ENCODE data around the gene TAF11L4.
"Not testable (repeated sequence)": the region's sequence is repeated elsewhere in the genome, so short reads cannot be mapped to it uniquely, and the experiment has no call there.

The TAF11L4 gene

DNA sequence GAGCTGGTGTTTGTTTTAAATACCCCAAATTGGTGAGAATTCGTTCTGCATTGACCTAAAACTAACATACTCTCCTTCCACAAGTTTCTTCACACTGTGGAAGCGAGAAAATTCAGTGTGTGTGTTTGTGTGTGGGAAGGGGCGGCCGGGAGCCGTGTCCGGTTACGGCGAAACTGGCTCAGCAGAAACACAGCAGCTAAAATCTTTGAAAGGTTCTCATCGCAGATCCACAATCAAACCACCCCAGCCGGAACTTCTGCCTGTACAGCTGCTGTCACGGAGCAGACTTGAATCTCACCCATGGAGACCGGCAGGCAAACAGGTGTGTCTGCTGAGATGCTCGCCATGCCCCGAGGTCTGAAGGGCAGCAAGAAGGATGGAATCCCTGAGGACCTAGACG lies at the start of gene TAF11L4:
TAF11L4 (plus strand) TSS at position 301 of the 400 bp plus-strand sequence.
- DNase-seq, result not testable (repeated sequence)

DNA sequence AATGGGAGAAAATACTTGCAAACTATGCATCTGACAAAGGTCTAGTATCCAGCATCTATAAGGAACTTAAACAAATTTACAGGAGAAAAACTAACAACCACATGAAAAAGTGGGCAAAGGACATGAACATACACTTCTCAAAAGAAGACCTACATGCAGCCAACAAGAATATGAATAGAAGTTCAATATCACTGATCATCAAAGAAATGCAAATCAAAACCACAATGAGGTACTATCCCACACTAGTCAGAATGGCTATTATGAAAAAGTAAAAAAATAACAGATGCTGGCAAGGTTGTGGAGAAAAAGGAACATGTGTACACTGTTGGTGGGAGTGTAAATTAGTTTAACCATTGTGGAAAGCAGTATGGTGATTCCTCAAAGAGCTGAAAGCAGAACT lies 46.5 kb upstream of the TAF11L4 start:
- DNase-seq, result not testable (repeated sequence)

DNA sequence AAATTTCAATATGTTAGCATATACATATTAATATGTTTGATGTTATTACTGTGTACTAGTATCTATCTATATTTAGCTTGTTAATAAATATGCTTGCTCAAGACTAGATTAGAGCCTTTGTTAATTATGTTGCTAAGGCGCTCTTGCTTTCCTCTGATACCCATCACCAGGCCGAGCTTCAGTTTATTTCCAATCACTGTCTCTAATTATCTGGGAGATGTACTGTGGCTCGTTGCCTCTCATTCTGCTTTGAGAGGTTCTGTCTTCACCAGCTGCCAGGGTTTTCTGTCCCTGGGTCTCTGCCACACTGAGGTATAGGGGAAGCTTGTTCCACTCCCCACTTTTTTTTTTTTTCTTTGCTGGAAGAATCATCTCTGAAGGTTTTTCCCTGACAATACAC lies 44.6 kb upstream of the TAF11L4 start:
- DNase-seq, result no peak

DNA sequence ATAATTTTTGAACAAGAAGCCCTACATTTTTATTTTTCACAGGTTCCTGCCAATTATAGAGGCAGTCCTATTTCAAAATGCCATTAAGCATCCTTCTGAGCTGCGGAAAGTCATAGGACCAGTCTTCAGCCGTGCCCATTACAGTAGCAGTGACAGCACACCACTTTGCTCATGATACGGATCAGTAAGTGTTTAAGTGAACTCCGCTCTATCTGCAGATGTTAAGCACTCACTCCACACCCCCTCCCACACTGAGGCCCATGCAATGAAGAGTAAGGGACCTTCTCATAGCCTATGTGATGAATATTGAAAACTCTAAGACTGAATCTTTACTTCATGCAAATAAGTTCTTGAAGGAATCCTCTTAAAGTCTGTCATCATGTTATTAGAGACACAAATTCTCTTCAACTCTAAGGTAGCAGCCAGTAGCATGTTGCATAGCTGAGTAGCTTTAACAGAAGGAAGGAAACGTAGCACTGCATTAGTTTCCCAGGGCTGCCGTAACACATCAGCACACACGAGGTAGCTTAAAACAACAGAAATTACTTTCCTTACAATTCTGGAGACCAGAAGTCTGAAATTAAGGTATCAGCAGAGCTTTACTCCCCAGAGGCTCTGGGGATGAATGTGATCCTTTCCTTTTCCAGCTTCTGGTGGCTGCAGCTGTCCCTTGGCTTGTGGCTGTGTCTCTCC lies 43.9 kb upstream of the TAF11L4 start:
- DNase-seq, result no peak

DNA sequence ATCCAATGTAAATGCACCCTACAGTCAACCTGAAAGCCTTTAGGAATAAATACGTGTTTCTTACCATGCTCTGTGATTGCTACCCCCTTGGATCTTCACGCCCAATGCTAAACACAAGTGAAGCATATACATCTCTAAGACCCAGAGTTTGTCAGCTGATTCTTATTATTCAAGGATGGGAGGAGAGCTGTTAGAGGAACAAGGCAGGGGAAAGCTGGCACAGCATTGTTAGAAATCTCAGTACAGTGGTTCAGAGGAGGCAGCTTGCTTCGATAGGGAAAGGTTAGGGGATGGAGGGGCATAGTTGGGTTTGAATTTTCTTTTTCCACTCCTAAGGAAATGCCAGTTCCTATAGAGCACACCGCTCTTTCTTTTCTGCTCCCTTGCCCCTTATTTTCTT lies 40.2 kb upstream of the TAF11L4 start:
- DNase-seq, result no peak

DNA sequence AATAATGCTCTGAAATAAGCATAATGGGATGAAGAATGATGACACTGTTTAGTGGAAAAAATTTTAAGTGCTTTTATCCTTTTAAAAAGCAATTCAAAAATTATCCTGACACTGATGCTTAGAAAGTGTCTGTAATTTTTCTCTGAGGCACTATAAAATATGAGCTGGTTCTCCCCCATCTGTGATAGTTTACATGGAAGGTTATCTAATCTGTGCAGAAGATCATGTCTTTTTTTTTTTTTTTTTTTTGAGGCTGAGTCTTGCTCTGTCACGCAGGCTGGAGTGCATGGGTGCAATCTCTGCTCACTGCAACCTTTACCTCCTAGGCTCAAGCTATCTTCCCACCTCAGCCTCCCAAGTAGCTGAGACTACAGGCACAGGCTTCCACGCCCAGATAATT lies 38.8 kb upstream of the TAF11L4 start:
- no peak for DNase-seq

DNA sequence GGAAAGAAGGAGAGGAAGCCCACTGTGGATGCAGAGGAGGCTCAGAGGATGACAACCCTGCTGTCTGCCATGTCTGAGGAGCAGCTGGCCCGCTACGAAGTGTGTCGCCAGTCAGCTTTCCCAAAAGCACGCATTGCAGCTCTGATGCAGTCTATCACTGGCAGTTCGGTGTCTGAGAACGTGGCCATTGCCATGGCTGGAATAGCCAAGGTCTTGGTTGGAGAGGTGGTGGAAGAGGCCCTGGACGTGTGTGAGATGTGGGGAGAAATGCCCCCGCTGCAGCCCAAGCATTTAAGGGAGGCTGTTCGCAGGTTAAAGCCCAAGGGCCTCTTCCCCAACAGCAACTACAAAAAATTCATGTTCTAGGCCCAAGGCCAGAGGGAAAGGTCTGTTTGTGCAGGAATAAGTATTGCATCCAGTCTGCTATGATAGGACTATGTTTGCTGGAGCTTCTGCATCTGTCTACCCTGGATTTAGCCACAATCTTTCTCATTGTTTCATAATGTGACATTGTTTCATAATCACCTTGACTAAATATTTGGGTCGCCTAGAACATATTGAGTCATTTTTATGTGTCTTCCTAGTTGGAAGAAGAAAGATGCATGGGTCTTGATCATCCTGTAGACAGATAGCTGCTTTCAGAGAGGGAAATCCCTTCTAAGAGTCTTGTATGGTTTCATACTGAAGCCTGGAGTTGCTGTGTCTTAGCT lies 35.0 kb upstream of the TAF11L4 start:
- DNase-seq, result not testable (repeated sequence)

DNA sequence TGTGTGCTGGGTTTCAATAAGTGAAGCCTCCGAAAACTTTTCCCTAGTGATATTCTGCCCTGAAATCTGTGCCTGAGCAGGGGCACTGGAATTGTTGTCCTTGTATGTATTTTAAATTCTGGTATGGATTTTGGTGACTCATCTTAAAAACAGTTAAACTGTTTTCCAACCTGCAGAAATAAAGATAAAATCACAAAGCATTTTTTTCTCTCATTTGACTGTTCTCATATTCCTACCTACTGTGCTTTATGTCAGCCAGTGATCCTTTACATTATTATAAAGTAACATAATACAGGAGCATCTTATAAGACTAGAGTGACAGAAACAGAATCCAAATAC lies 34.5 kb upstream of the TAF11L4 start:
- no peak for DNase-seq

DNA sequence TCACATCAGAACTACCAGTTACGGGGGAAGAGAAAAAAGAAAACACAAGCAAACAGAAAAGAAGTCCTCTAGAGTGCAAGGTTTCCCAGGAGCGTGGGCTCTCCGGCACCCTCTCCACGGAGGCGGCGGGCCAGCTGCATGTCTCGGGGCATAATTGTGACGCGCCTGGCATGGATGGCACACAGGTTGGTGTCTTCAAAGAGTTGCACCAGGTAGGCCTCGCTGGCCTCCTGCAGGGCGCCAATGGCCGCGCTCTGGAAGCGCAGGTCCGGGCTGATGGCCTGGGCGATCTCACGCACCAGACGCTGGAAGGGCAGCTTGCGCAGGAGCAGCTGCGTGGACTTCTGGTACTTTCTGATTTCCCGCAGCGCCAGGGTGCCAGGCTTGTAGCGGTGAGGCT lies 30.3 kb upstream of the TAF11L4 start:
- DNase-seq, result not testable (repeated sequence)

DNA sequence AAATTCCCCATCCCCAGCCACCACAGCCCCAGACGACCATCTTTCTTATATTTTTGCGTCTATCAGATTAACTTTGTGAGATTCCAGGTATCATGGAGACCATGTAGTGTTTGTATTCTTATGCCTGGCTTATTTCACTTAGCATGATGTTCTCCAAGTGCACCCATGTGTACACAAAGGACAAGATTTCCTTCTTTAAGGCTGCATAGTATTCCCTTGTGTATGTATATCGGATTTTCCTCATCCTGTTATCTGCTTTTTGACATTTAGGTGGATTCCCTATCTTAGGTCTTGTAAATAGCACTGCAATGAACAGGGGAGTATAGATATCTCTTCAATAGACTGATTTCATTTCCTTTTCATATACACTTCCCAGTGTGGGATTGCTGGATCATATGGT lies 28.8 kb upstream of the TAF11L4 start:
- DNase-seq, result no peak

DNA sequence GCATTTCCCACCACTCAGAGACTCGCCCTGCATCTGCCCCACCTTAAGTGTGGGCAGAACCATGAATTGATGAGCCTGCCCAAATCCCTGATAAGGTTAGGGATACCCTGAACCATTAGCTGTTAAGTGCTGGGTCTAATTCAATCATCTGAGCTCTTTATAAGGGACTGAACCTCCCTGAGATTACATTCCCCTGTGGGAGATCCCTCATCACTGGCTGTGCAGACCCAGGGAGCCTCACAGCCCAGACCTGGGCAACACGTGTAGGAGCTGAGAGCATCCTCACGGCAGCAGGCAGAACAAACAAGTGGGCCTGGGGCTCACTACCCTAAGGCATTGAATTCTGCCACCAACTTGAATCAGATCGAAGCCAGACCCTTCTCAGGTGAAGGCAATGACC lies 24.2 kb upstream of the TAF11L4 start:
- no peak for DNase-seq

DNA sequence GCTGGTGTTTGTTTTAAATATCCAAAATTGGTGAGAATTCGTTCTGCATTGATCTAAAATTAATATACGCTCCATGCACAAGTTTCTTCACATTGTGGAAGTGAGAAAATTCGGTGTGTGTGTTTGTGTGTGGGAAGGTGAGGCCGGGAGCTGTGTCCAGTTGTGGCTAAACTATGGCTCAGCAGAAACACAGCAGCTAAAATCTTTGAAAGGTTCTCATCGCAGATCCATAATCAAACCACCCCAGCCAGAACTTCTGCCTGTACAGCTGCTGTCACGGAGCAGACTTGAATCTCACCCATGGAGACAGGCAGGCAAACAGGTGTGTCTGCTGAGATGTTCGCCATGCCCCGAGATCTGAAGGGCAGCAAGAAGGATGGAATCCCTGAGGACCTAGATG lies 23.7 kb upstream of the TAF11L4 start, which contains the start of gene TAF11L2:
TAF11L2 (plus strand) TSS at position 301 of the 400 bp plus-strand sequence.
- not testable (repeated sequence) for DNase-seq

DNA sequence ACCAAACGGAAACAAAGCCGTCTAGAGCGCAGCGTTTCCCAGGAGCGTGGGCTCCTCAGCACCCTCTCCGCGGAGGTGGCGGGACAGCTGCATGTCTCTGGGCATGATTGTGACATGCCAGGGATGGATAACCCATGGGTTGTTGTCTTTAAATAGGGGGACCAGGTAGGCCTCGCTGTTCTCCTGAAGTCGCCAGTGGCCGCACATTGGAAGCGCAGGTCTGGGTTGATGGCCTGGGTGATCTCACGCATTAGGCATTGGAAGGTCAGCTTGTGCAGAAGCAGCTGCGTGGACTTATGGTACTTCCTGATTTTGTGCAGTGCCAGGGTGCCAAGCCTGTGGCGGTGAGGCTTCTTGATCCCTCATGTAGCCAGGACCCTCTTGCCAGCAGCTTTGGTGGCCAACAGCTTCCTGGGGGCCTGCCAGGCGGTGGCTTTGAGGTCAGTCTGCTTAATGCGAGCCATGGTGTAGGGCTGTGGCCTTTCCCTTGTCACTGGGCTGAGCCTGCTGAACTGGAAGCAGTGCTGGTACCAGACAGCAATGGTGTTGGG lies 9.8 kb upstream of the TAF11L4 start:
- DNase-seq, result no peak

DNA sequence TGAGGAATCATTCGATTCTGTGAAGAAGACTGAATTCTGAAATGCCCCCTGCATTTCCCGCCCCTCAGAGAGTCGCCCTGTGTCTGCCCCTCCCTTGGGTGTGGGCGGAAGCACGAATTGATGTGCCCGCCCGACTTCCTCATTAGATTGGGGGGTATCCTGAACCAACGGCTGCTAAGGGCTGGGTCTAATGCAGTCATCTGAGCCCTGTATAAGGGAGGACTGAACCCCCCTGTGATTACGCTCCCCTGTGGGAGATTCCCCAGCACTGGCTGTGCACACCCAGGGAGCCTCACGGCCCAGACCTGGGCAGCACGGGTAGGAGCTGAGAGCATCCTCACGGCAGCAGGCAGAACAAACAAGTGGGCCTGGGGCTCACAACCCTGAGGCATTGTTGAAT lies 4.1 kb upstream of the TAF11L4 start:
- DNase-seq, result not testable (repeated sequence)

DNA sequence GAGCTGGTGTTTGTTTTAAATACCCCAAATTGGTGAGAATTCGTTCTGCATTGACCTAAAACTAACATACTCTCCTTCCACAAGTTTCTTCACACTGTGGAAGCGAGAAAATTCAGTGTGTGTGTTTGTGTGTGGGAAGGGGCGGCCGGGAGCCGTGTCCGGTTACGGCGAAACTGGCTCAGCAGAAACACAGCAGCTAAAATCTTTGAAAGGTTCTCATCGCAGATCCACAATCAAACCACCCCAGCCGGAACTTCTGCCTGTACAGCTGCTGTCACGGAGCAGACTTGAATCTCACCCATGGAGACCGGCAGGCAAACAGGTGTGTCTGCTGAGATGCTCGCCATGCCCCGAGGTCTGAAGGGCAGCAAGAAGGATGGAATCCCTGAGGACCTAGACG lies 3.5 kb upstream of the TAF11L4 start, which contains the start of gene TAF11L3:
TAF11L3 (plus strand) TSS at position 301 of the 400 bp plus-strand sequence.
- not testable (repeated sequence) for DNase-seq

DNA sequence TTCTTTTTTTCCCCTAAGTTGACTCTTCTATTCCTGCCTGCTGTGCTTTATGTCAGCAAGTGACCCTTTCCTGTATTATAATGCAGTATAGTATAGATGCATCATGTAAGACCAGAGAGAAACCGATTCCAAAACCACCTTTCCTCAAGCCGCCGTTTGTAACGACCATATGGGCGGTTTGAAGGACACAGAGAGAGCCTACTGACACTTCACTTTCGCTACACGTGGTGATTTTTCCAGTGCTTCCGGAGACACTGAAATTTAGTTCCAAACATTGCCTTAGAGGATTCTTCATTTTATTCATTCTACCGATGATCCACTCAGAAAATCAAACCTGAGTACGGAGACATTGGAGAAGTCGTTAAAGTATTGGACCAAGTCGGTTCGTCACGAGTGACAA lies 2.1 kb upstream of the TAF11L4 start:
- not testable (repeated sequence) for DNase-seq

DNA sequence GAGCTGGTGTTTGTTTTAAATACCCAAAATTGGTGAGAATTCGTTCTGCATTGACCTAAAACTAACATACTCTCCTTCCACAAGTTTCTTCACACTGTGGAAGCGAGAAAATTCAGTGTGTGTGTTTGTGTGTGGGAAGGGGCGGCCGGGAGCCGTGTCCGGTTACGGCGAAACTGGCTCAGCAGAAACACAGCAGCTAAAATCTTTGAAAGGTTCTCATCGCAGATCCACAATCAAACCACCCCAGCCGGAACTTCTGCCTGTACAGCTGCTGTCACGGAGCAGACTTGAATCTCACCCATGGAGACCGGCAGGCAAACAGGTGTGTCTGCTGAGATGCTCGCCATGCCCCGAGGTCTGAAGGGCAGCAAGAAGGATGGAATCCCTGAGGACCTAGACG lies 3.3 kb downstream of the TAF11L4 start, which contains the start of gene TAF11L5:
TAF11L5 (plus strand) TSS at position 301 of the 400 bp plus-strand sequence.
- DNase-seq, result not testable (repeated sequence)

DNA sequence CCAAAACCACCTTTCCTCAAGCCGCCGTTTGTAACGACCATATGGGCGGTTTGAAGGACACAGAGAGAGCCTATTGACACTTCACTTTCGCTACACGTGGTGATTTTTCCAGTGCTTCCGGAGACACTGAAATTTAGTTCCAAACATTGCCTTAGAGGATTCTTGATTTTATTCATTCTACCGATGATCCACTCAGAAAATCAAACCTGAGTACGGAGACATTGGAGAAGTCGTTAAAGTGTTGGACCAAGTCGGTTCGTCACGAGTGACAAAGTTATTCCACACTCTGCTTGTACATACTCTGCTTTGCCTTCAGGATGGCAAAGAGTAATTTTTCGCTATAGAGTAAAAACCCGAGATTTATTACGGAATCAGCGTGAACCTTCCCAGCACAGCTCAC lies 4.9 kb downstream of the TAF11L4 start:
- peak; percentile 29 for DNase-seq

DNA sequence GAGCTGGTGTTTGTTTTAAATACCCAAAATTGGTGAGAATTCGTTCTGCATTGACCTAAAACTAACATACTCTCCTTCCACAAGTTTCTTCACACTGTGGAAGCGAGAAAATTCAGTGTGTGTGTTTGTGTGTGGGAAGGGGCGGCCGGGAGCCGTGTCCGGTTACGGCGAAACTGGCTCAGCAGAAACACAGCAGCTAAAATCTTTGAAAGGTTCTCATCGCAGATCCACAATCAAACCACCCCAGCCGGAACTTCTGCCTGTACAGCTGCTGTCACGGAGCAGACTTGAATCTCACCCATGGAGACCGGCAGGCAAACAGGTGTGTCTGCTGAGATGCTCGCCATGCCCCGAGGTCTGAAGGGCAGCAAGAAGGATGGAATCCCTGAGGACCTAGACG lies 6.8 kb downstream of the TAF11L4 start, which contains the start of gene TAF11L6:
TAF11L6 (plus strand) TSS at position 301 of the 400 bp plus-strand sequence.
- DNase-seq, result not testable (repeated sequence)
